GM21576 (cell line): ENCODE results near the gene GNB1L.
"Not testable (repeated sequence)": the region's sequence is repeated elsewhere in the genome, so short reads cannot be mapped to it uniquely, and the experiment has no call there.

Source experiments
- ATAC-seq: cut with Tn5 transposase; IDR thresholded peaks from one replicate; pipeline ENCODE4 v1.9.1; 2021; ENCODE audit warnings: mild to moderate bottlenecking, moderate library complexity; ENCODE audit not compliant: unreplicated experiment

GNB1L gene

DNA sequence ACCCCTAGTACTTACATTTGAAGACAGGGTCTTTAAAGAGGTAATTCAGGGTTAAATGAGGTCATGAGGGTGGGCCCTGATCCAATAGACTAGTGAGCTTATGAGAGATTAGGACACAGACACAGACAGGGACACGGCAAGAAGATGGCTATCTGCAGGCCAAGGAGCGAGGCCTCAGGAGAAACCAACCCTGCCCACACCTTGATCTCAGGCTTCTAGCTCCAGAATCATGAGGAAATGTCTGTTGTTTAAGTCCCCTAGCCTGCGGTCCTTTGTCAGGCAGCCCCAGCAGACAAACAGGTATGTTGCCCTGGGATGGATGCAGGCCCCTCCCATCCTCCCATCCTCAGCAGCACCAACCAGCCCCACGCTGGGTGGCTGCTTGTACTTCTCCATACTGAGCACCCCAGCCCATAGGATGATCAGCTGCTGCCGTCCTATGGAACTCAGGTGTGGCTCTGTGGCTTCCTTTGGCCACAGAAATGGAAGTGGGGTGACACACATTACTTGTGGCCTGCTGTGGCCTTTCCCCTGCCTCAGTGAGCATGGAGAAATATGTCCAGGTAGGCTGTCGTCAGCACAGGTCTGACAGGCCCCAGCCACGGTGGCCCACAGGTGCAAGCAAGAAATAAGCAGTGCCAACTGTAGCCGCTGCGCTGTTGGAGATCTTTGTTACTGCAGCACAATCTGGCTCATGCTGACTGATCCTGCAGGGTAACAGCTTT lies 7.9 kb downstream of the GNB1L start:
- ATAC-seq: no peak

DNA sequence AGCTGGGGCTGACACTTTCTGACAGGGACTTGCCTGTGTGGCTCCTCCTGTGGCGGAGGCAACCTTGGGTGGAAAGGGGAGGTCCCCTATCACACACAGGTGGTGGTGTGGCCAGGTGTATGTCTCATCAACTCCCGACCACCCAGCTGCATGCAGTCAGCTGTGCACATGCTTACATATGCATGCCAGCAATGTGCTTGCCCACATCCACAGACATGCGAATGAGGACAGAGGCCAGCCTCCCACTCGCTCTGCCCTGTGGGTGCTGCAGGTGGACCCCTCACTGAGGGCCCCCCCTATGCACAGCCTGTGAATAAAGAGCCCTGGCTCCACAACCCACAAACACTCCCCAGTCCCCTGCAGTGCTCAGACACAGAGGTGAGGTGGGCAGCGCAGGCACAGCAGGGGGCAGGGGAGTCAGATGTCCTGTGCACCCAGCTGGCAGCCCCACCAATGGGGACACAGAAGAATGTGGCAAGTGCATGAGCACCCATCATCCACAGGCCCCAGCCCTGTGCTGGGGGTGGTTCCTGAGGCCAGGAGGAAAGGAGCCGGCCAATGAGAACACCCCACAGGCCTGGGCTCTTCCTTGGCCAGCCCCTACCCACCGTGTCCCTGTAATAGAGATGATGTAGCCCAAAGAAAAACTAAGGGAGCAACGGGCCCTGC lies 9.5 kb downstream of the GNB1L start:
- ATAC-seq: no peak

DNA sequence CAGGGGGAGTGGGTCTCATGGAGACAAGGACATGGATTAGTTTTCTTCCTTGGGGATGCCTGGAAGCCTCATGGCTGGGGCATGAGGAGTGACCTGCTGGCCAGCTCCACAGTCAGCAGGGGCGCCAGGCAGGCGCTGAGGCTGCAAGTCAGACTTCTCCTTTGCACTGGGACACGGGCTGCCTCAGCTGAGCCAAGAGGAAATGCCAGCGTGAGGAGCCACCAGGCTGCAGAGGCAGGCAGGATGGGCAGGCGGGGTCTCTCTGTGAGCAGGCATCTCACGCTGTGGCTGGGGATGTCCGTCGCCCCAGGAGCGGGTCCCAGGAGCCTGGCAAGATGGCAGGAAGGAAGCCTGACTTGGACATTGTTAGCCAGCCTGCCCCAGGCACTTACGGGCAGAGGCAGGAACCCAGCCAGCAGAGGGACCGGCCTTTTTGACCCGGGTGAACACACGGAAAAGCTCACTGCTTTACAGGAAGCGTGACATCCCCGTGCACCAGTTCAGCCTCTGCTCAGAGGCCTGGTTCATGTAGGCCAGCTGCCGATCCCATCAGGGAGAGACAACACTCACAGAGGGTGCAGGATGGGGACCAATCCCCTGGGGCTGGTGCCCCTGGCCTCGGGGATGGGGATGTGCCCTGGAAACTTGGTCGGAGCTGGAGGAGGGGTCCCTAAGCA lies 10.2 kb downstream of the GNB1L start:
- ATAC-seq: no peak

DNA sequence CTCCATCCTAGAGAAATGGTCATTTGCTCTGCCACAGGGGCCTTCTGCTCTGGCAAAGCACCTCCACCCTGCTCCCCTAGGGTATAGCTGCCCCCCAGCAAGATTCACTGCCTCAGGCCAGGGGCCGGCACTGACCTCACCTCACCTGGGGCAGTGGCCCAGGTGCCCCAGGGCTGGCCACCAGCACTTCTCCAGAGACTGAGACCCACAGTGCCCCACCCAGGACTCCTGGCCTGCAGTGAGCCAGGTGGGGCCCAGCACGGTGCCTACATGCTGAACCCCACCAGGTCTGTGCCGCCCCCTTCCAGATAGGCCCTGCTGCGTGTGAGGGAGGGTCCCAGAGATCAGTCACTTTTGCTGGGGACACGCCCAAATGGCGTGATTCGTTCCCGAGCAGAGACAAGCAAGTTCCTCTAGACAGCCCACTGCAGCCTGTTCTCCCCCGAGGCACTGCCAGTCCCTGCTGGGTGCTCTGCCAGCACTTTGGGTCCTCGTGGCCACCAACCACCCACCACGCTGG lies 10.8 kb downstream of the GNB1L start:
- ATAC-seq: no peak

DNA sequence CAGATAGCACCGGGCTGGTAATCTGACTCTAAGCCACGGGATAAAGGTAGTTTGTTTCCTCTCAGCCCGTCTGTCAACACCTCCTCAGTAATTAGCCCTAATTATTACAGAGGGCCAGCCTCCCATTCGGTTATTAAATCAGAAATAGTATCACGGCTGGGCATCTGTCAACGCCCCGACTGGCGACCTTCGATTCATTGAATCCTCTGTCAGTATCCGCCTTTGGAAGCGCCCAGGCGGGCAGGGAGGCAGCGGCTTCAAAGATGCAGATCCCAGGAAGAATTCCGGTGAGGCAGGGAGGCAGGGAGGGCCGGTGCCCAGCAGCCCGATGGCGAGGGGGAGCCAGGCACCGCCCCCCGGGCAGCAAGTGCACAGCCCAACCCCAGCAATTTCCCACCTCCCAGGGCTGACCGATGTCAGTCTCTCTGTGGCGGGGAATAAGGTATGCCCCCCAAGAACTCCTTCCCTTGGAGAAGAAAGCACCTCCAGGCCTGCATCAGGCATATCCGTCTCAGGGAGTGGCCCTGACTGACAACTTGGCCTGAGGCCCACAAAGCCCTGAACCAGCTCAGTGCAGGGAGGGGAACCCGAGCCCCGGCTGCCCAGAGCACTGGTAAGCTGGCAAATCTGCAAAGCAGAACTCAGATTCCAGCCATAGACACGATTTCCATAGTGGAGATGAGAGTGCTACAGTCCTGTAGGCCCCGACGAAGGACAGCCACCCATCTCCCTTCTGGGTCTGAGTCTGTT lies 11.4 kb downstream of the GNB1L start:
- ATAC-seq: no peak

DNA sequence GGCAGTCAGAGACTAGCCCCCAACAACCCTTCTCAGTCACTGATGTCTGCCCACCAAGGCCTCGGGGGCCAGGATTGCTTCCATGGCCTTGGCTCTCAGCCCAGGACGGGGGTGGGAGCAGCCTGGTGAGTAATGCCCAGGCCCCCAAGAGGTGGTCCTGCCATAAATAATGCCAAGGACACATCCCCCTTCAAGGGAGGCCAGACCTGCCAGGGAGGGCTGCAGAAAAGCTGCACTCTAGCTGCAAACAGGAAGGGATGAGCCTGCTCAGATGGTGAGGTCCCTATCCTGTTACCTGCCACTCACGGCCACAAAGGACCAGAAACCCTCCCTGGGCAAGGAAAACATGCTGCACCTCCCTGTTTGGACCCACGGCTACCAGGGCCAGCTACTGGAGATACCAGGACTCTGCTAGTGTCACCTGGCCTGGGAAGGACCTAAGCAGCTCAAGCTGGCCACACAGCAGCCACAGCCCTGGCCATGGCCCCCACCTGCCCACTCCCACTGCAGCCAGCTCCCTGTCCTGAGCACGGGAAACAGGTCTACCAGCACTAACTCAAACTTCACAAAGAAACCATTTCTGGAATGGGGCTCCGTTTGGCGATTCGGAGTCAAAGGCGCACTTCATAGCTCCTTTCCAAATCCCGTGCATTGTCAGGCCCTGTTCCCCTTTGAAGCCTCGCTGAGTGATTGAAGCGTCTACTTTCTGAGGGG lies 12.1 kb downstream of the GNB1L start:
- ATAC-seq: no peak

DNA sequence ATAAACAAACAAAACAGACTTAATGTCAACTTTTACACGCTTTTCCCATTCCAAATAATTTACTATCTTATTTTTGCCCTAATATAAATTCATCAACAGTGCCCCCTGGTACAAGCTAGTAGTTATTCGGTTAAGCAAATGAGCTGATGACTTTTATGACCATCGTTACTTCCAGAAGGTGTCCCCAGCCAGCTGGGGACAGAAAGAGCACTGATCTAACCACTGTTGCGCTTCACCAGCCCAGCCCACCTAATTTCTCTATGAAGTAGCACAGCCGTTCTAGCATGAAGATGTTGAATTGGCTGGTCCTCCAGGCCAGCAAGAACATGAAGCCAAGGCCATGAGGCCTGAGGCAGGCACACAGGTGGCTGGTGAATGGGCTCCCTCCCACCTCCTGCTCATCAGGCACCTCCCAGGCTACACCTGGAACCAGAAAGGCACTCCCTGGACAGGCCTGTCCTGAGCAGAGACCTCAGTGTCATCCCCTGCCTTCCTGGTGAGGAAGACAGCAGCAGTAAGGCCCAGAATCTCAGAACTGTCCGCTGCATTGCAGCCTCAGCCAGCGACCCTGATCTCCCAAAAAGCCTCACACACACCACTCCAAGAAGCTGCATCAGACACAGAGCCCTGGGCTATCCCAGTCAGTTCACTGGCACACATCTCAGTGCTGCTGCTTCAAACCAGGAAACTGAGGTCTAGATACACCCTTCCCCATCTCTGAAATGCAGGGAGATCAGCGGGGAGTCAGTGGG lies 12.9 kb downstream of the GNB1L start:
- ATAC-seq: no peak

DNA sequence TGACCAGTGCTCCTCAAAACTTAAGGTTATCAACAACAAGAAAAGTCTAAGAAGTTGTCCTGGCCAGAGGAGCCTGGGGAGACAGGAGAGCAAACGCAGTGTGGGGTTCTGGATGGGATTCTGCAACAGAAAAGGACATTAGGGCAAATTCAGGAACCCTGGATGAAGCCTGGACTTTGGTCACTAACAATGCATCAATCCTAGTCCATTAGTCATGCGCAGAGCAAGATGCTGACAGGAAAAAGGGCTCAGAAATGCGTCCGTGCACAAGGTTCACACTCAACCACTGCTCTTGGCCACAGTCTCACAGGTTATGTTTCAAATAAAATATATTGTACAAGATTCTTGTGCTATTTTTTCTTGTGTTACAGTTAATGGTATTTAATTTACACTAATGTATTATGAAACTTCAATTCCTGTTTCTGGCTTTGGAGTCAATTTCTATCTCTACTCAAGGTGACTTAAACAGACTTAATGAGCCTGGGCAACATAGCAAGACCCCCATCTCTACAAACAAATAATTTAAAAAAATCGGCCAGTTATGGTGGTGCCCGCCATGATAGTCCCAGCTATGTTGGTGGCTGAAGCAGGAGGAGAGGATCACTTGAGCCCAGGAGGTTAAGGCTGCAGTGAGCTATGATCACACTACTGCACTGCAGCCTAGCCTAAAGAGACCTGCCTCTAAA lies 13.6 kb downstream of the GNB1L start:
- no peak for ATAC-seq

DNA sequence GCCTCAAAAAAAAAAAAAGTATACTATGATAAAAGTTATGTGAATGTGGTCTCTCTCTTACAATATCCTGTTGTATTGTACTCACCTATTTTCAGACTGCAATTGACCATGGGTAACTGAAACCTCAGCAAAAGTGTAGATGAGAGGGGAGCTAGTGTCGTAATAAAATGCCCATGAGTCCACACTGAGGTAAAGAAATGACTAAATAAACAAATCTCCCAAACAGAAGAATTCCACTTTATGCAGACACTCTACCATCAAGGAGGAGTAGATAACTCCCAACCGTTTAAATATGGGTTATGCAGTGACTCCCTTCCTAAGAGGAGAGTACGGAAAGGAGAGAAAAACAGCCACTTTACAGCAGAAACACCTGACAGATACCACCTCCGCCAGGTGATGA lies 14.6 kb downstream of the GNB1L start:
- ATAC-seq: no peak

DNA sequence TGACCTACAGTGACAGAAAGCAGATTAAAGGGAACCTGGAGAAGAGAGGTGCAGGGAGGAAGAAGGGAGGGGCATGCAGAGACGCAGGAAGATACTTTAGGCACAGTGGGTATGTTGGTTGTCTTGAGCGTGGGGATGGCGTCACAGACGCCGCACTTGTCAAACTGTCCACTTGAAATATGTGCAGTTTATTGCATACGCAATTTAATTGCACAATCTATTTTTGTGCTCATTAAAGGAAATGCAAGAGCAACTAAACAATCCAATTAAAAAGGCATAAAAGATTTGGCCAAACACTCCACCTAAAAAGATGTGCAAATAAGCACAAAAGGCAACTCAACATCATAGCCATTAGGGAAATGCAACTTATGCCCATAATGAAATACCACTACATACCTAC lies 16.8 kb downstream of the GNB1L start:
- ATAC-seq: no peak

DNA sequence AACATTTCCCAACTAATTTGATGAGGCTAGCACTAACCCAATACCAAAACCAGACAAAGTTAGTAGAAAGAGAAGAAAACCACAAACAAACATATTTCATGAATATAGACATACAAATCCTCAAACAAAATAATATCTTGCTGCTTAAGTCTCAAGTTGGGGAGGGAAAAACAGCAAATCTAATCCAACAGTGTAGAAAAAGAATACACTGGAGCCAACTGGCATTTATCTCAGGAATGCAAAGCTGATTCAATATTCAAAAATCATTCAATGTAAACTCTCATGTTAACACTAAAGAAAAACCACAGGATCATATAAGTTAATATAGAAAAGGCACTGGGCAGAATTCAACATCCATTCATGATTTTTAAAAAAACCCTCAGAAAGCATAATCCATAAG lies 18.2 kb downstream of the GNB1L start:
- no peak for ATAC-seq

DNA sequence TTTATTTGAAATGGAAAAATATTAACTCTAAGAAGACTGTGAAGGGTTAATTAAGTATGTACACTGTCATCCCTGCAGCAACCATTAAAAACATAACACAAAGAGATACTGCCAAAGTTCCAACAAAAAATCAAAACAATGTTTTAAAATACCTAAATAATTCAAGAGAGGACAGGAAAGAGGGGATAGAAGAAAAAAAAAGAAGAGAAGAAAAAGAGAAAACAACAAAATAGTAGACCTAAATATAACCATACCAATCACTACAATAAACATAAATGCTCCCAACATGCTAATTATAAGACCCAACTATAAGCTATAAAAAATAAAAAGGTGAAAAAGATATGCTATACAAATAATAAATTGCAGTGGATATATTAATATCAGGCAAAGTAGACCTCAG lies 20.1 kb downstream of the GNB1L start:
- no peak for ATAC-seq

DNA sequence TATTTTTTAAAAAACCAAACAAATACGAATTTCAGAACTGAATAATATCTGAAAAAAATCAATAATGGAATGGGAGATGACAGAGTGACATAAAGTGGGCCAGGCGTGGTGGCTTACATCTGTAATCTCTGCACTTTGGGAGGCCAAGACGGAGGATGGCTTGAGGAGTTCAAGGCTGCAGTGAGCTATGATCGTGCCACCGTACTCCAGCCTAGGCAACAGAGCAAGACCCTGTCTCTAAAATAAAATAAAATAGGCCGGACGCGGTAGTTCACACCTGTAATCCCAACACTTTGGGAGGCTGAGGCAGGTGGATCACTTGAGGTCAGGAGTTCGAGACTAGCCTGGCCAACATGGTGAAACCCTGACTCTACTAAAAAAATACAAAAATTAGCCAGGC lies 21.3 kb downstream of the GNB1L start:
- not testable (repeated sequence) for ATAC-seq

DNA sequence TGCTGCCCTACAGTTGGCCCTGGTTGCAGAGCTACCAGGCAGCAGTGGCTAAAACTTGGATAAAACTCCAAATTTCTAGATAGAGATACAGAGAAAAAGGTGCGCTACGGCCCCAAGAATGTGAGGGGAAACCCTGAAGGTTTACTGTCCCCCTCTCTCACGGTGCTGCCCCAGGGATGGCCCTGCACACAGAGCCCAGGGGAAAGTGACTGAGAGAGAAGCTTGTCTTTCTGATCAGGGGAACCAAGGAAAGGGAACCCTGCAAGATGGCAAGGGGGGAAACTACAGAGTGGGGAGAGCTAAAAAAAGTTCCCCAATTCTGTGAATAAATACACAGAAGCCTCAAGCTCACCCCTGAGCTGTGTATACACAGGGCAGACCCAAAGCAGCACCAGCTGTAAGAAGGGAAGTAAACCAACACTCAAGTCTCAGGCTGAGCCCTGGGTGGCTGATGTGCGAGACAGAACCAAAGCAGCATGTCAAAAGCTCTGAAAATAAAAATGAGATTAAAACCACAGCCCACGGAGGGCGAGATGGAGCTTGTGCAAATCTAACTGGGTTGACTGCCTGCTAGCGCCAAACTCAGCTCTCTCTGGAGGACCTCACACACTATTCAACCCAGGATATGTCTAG lies 22.1 kb downstream of the GNB1L start:
- no peak for ATAC-seq

DNA sequence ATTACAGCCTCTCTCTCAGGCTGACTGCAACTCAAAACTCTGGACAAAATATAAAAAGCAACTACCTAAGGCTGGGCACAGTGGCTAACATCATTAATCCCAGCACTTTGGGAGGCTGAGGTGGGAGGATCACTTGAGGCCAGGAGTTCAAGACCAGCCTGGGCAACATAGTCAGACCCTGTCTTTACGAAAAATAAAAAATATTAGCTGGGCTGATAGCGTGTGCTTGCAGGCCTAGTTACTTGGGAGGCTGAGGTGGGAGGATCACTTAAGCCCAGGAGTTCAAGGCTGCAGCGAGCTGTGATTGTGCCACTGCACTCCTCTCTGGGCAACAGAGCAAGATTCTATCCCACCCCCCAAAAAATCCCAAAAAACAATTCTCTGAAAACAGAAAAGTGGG lies 22.7 kb downstream of the GNB1L start:
- ATAC-seq: not testable (repeated sequence)

DNA sequence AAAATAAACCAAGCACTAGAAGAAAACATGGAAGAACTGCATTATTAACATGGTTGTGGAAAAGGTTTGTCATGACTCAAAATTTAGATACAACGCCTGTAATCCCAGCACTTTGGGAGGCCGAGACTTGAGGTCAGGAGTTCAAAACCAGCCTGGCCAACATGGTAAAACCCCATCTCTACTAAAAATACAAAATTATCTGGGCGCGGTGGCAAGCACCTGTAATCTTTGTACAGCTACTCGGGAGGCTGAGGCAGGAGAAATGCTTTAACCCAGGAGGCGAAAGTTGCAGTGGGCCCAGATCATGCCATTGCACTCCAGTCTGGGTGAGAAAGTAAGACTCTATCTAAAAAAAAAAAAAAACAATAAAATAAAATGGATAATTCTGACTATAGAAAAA lies 23.7 kb downstream of the GNB1L start:
- no peak for ATAC-seq

DNA sequence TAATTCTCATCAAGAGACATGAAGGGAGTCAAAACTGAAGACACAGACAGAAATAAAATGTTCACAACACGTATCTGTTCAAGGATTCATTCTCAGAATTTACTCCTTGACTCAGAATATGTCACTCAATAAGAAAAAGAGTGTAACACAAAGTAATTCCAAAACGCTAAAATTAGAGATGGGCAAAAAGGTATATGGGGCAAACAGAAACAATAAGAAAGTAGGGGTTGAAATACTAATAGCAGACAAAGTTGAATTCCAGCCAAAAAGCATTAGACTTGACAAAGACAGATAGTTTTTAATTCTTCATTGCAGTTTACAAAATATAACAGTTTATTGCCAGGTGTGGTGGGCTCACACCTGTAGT lies 26.7 kb downstream of the GNB1L start:
- no peak for ATAC-seq

DNA sequence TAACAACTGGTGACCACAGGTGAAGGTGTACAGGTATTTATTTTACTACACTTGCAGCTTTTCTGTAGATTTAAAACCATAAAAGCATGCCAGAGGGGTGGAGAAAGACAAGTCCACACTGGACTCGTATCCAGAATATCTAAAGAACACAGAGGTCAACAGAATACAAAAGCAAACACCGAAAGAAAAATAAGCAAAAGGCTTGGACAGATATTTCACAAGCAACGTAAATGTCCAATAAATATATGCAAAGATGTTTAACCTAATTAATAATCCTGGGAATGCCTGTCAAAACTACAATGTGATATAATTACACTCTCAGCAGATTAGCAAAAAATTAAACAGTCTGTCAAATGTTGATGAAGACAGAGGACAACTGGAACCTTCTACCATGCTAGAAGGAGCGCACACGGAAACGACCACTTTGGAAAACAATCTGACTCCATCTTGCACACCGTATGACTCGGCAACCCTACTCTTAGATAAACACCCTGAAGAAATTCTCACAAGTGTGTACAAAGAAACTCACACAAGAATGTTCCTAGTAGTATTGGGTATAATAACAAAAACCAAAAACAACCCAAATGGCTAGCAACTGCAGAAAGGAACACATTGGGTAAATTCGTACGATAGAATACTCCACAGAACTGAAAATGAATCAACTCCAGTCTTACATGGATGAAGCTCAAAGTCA lies 27.2 kb downstream of the GNB1L start:
- ATAC-seq: no peak

DNA sequence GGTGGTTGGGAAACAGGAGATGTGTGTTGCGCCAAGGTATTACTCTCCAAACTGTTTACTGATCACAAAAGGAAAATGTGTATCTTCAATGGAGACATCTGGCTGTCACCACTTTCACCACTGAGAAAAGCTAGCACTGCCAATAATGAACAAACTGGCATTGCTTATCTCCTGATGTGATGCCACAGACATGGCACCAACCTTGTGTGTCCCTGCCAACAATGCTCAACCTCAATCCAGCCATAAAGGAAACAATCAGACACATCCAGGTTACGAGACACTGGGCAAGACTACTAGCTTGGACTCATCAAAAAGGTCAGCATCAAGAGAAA lies 28.1 kb downstream of the GNB1L start:
- no peak for ATAC-seq
